ENCODE measurements around the gene PUM2.
A peak's percentile ranks its signal among the peaks of the same experiment; 100 is the strongest.

The PUM2 gene

DNA sequence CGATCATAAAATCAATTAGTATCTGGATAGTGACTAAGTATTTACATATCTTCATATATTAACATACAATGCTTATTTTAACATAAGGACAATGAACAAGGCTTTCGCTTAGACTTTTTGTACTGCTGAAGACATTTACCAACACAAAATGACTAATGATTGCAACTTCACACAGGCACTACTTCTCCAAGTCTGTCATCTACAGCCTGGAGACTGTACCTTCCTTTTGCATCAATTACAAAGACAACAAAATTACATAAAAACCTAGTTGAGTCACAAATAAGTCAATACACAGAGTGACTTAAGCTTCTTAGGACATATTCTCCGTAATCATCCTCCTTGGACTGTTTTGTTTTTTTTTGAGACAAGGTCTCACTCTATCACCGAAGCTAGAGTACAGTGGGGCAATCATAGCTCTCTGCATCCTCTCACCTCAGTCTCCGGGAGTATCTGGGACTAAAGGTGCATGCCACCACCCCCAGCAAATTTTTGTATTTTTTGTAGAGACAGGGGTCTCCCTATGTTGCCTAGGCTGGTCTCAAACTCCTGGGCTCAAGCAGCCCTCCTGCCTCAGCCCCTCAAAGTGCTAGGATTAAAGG lies 15.9 kb downstream of the PUM2 start:
- Histone ChIP-seq H3K36me3 (ENCODE audit: control insufficient read depth, insufficient read depth, low read length) (no peaks in the 10 kb centered on the region), H3K79me2 (ENCODE audit: control insufficient read depth, insufficient read depth, low read length) (peaks cover 85% of the 10 kb centered on the region), H3K27me3 (ENCODE audit: insufficient read depth, low read length, poor library complexity) (no peaks in the 10 kb centered on the region), H3K4ac (ENCODE audit: low read depth, low read length) (no peak overlapping the region), H4K5ac (ENCODE audit: low read length) (no peak overlapping the region), H3K9ac (ENCODE audit: low read length) (no peak overlapping the region), H3K23ac (ENCODE audit: low read length) (no peak overlapping the region), H3K4me3 (ENCODE audit: low read length) (no peak overlapping the region), H3K4me1 (ENCODE audit: control insufficient read depth, low read depth, low read length) (peaks cover 6% of the 10 kb centered on the region), H3K56ac (ENCODE audit: low read length) (no peak overlapping the region), H2AK5ac (ENCODE audit: low read length) (no peak overlapping the region), H3K79me1 (ENCODE audit: low read length) (peaks cover 10% of the 10 kb centered on the region), H2BK120ac (ENCODE audit: low read depth, low read length) (no peak overlapping the region), H2BK5ac (ENCODE audit: low read length) (no peak overlapping the region), H3K4me2 (ENCODE audit: low read length) (no peak overlapping the region), H2BK15ac (replicated peaks; ENCODE audit: low read depth) (no peak overlapping the region), H4K8ac (ENCODE audit: low read depth, low read length) (no peak overlapping the region), H3K18ac (ENCODE audit: low read length) (no peak overlapping the region), H3K27ac (ENCODE audit: low read depth, low read length) (no peak overlapping the region)
- no peak for DNase-seq
- no CpG with 5 or more reads among the region's 5 CpGs for WGBS (ENCODE audit: extremely low coverage, insufficient coverage, low lambda C conversion rate)

DNA sequence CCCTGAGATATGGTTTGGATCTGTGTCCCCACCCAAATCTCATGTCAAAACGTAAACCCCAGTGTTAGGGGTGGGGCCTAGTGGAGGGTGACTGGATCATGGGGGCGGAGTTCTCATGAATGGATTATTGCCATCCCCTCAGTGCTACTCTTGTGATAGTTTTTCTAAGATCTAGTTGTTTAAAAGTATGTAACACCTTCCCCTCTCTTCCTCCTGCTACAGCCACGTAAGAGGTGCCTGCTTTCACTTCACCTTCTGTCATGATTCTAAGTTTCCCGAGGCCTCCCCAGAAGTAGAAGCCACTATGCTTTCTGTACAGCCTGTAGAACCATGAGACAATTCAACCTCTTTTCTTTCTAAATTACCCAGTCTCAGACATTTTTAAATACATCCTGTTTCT lies 16.9 kb downstream of the PUM2 start:
- Histone ChIP-seq H3K79me2 (ENCODE audit: control insufficient read depth, insufficient read depth, low read length) (peaks cover 88% of the 10 kb centered on the region), H3K27me3 (ENCODE audit: insufficient read depth, low read length, poor library complexity) (no peaks in the 10 kb centered on the region), H3K4me3 (ENCODE audit: low read length) (no peak overlapping the region), H3K4ac (ENCODE audit: low read depth, low read length) (no peak overlapping the region), H4K5ac (ENCODE audit: low read length) (no peak overlapping the region), H2BK120ac (ENCODE audit: low read depth, low read length) (no peak overlapping the region), H3K4me2 (ENCODE audit: low read length) (no peak overlapping the region), H3K23ac (ENCODE audit: low read length) (no peak overlapping the region), H3K4me1 (ENCODE audit: control insufficient read depth, low read depth, low read length) (peaks cover 6% of the 10 kb centered on the region), H3K79me1 (ENCODE audit: low read length) (peaks cover 10% of the 10 kb centered on the region), H3K56ac (ENCODE audit: low read length) (no peak overlapping the region), H2BK15ac (replicated peaks; ENCODE audit: low read depth) (no peak overlapping the region), H3K36me3 (ENCODE audit: control insufficient read depth, insufficient read depth, low read length) (no peaks in the 10 kb centered on the region), H3K27ac (ENCODE audit: low read depth, low read length) (no peak overlapping the region), H4K8ac (ENCODE audit: low read depth, low read length) (no peak overlapping the region), H3K18ac (ENCODE audit: low read length) (no peak overlapping the region), H3K9ac (ENCODE audit: low read length) (no peak overlapping the region), H2AK5ac (ENCODE audit: low read length) (no peak overlapping the region), H2BK5ac (ENCODE audit: low read length) (no peak overlapping the region)
- no peak for DNase-seq
- WGBS (ENCODE audit: extremely low coverage, insufficient coverage, low lambda C conversion rate): no CpG with 5 or more reads among the region's 4 CpGs

GRCh38 chr2:20330192-20330591 lies 20.5 kb downstream of the PUM2 start:
- Histone ChIP-seq H3K79me2 (ENCODE audit: control insufficient read depth, insufficient read depth, low read length) (peaks cover 71% of the 10 kb centered on the region), H3K4me1 (ENCODE audit: control insufficient read depth, low read depth, low read length) (peaks cover 6% of the 10 kb centered on the region), H3K4me3 (ENCODE audit: low read length) (no peak overlapping the region), H2BK120ac (ENCODE audit: low read depth, low read length) (no peak overlapping the region), H3K56ac (ENCODE audit: low read length) (no peak overlapping the region), H3K36me3 (ENCODE audit: control insufficient read depth, insufficient read depth, low read length) (no peaks in the 10 kb centered on the region), H3K4me2 (ENCODE audit: low read length) (no peak overlapping the region), H3K18ac (ENCODE audit: low read length) (no peak overlapping the region), H4K8ac (ENCODE audit: low read depth, low read length) (no peak overlapping the region), H3K23ac (ENCODE audit: low read length) (no peak overlapping the region), H3K9ac (ENCODE audit: low read length) (no peak overlapping the region), H3K27me3 (ENCODE audit: insufficient read depth, low read length, poor library complexity) (no peaks in the 10 kb centered on the region), H4K5ac (ENCODE audit: low read length) (no peak overlapping the region), H2BK15ac (replicated peaks; ENCODE audit: low read depth) (no peak overlapping the region), H3K79me1 (ENCODE audit: low read length) (peaks cover 10% of the 10 kb centered on the region), H3K4ac (ENCODE audit: low read depth, low read length) (no peak overlapping the region), H3K27ac (ENCODE audit: low read depth, low read length) (no peak overlapping the region), H2BK5ac (ENCODE audit: low read length) (no peak overlapping the region), H2AK5ac (ENCODE audit: low read length) (no peak overlapping the region)
- WGBS (ENCODE audit: extremely low coverage, insufficient coverage, low lambda C conversion rate): no CpG with 5 or more reads among the region's 3 CpGs
- DNase-seq: no peak

DNA sequence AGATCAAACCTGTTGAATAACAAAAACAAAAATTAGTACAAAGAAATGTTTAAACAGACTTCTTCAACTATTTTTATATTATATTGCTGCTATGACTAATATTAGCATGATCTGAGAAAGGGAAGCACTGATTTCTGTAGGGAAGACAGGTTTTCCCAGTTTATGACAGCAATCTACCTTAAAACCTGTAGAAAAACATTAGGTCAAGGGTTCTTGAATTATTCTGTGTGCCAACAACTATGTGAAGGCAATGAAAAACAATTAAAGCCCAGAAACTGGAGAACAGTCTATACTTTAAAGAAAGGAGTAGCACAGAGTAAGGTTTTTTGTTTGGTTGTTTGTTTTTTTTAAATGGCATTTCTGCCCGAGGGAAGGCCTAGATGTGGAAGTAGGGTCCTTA lies 23.3 kb downstream of the PUM2 start:
- no peak overlapping the region for H3K27ac ChIP-seq (ENCODE audit: low read depth, low read length)
- no CpG with 5 or more reads among the region's 1 CpG for WGBS (ENCODE audit: extremely low coverage, insufficient coverage, low lambda C conversion rate)

DNA sequence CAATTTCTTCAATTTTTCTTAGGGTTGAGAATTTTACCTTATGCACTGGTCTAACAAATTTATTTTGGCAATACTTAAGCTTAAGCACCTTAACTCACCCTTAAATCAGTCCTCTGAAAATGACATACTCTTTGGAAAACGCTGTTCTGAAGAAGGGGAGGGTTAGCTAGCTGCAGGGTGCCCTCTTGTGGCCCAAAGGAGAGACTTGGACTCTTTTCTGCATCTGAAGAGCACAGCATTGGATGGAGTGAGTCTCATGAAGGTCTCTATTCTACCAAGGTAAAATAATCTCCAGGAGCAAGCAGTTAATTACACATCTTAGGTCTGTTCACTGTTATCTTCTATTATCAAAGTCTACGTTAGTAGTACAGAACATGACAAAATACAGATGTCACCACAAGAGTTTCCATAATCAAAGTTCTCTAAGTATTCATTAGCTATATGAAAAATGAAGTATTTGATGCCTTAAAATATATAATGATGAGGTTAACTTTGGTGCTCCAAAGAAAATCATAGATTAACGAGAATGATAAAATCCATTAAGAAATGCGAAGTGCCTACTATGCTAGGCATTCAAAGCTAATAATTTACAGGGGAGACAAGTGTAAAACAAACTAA lies 24.4 kb downstream of the PUM2 start:
- H3K4me1 ChIP-seq (ENCODE audit: control insufficient read depth, low read depth, low read length): peaks cover 3% of the 10 kb centered on the region
- H3K27ac ChIP-seq (ENCODE audit: low read depth, low read length): no peak overlapping the region
- H3K9ac ChIP-seq (ENCODE audit: low read length): no peak overlapping the region
- no peak overlapping the region for H2BK15ac ChIP-seq (replicated peaks; ENCODE audit: low read depth)
- no peak overlapping the region for H4K5ac ChIP-seq (ENCODE audit: low read length)
- no peaks in the 10 kb centered on the region for H3K27me3 ChIP-seq (ENCODE audit: insufficient read depth, low read length, poor library complexity)
- H3K18ac ChIP-seq (ENCODE audit: low read length): no peak overlapping the region
- H3K23ac ChIP-seq (ENCODE audit: low read length): no peak overlapping the region
- H3K79me1 ChIP-seq (ENCODE audit: low read length): peaks cover 8% of the 10 kb centered on the region
- WGBS (ENCODE audit: extremely low coverage, insufficient coverage, low lambda C conversion rate): no CpG with 5 or more reads among the region's 4 CpGs
- no peak overlapping the region for H3K4me2 ChIP-seq (ENCODE audit: low read length)
- no peak overlapping the region for H2BK120ac ChIP-seq (ENCODE audit: low read depth, low read length)
- H3K36me3 ChIP-seq (ENCODE audit: control insufficient read depth, insufficient read depth, low read length): no peaks in the 10 kb centered on the region
- H2AK5ac ChIP-seq (ENCODE audit: low read length): no peak overlapping the region
- H3K4me3 ChIP-seq (ENCODE audit: low read length): no peak overlapping the region
- H3K79me2 ChIP-seq (ENCODE audit: control insufficient read depth, insufficient read depth, low read length): peaks cover 54% of the 10 kb centered on the region
- no peak overlapping the region for H3K4ac ChIP-seq (ENCODE audit: low read depth, low read length)
- no peak overlapping the region for H3K56ac ChIP-seq (ENCODE audit: low read length)
- no peak overlapping the region for H2BK5ac ChIP-seq (ENCODE audit: low read length)
- H4K8ac ChIP-seq (ENCODE audit: low read depth, low read length): no peak overlapping the region
- DNase-seq: peak; percentile 78

More for the DNA sequence above, 23.3 kb downstream of the PUM2 start:
- Histone ChIP-seq H3K23ac (ENCODE audit: low read length) (no peak overlapping the region), H3K79me2 (ENCODE audit: control insufficient read depth, insufficient read depth, low read length) (peaks cover 61% of the 10 kb centered on the region), H3K4ac (ENCODE audit: low read depth, low read length) (no peak overlapping the region), H3K79me1 (ENCODE audit: low read length) (peaks cover 10% of the 10 kb centered on the region), H2BK15ac (replicated peaks; ENCODE audit: low read depth) (no peak overlapping the region), H3K36me3 (ENCODE audit: control insufficient read depth, insufficient read depth, low read length) (no peaks in the 10 kb centered on the region), H3K4me2 (ENCODE audit: low read length) (no peak overlapping the region), H3K27me3 (ENCODE audit: insufficient read depth, low read length, poor library complexity) (no peaks in the 10 kb centered on the region), H3K56ac (ENCODE audit: low read length) (no peak overlapping the region), H3K4me1 (ENCODE audit: control insufficient read depth, low read depth, low read length) (peaks cover 3% of the 10 kb centered on the region), H4K8ac (ENCODE audit: low read depth, low read length) (no peak overlapping the region), H3K9ac (ENCODE audit: low read length) (no peak overlapping the region), H4K5ac (ENCODE audit: low read length) (no peak overlapping the region), H2BK120ac (ENCODE audit: low read depth, low read length) (no peak overlapping the region), H2AK5ac (ENCODE audit: low read length) (no peak overlapping the region), H3K4me3 (ENCODE audit: low read length) (no peak overlapping the region), H2BK5ac (ENCODE audit: low read length) (no peak overlapping the region), H3K18ac (ENCODE audit: low read length) (no peak overlapping the region)
- no peak for DNase-seq

Measured in mesendoderm (in vitro differentiated cells).